ENCODE data around the gene TRIM63.

- TF ChIP-seq POLR2A (IDR thresholded peaks at IDR 0.05) (no peak), POLR2AphosphoS5 (IDR thresholded peaks at IDR 0.05) (no peak)
- TF ChIP-seq, protein P1, sequence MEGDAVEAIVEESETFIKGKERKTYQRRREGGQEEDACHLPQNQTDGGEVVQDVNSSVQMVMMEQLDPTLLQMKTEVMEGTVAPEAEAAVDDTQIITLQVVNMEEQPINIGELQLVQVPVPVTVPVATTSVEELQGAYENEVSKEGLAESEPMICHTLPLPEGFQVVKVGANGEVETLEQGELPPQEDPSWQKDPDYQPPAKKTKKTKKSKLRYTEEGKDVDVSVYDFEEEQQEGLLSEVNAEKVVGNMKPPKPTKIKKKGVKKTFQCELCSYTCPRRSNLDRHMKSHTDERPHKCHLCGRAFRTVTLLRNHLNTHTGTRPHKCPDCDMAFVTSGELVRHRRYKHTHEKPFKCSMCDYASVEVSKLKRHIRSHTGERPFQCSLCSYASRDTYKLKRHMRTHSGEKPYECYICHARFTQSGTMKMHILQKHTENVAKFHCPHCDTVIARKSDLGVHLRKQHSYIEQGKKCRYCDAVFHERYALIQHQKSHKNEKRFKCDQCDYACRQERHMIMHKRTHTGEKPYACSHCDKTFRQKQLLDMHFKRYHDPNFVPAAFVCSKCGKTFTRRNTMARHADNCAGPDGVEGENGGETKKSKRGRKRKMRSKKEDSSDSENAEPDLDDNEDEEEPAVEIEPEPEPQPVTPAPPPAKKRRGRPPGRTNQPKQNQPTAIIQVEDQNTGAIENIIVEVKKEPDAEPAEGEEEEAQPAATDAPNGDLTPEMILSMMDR (IDR thresholded peaks at IDR 0.05), result no peak
Observed at GRCh38 chr1:26069941-26070295, 2.5 kb upstream of the TRIM63 start.

All from prostate gland (tissue), 2 donors.